HepG2 (cell line): ENCODE measurements around the gene SCNM1. TPM values are rescaled to one million over a fixed set of nuclear protein-coding genes. Genes with fewer than 3 reads are reported as not detected.
A peak's percentile ranks its signal among the peaks of the same experiment; 100 is the strongest.
"Not testable (repeated sequence)": the region's sequence is repeated elsewhere in the genome, so short reads cannot be mapped to it uniquely, and the experiment has no call there.

ENCODE experiments used
- ATAC-seq: fragments of 200-7000 bp; cut with Tn5 transposase; 3 replicates; pipeline ENCODE4 v1.9.1; 2020; ENCODE audit warnings: mild to moderate bottlenecking, moderate library complexity
- BruUV-seq: library from RNA; stranded (reverse); fragments of 400-500 nt; replicated peaks from 2 replicates; lab custom pipeline; 2021; lab: Mats Ljungman, UMichigan
- CTCF ChIA-PET: fragments of 300-600 bp; formaldehyde crosslinking; extraction: SDS; loops from one replicate; lab custom pipeline; 2021; ENCODE audit warnings: low total read pairs, inconsistent platforms, low intra/inter-chr PET ratio; lab: Yijun Ruan, JAX
- POLR2A ChIA-PET: fragments of 350-600 bp; sonication (Branson Sonifier 250); formaldehyde crosslinking; loops from one replicate; lab custom pipeline; 2020; ENCODE audit warnings: antibody characterized with exemption, inconsistent platforms; lab: Yijun Ruan, JAX
- DNase-seq: peaks from one replicate; pipeline ENCODE4 v3.0.0-alpha.2; 2015; ENCODE audit warnings: low spot score
- FAIRE-seq: peaks from 3 replicates; lab custom pipeline; 2011; peaks lifted over from hg19 to GRCh38; lab: Jason Lieb, UNC
- H2AFZ ChIP-seq: one replicate; pipeline ENCODE4 v1.6.1; 2011; ENCODE audit warnings: low read length, inconsistent platforms
- H3K27ac ChIP-seq: fragments of 300-600 bp; 3 replicates; pipeline ENCODE4 v1.8.0; 2011; ENCODE audit warnings: mixed run types, mild to moderate bottlenecking, mixed read lengths, low read length, inconsistent platforms; ENCODE audit not compliant: insufficient read depth; ENCODE audit errors: extremely low read length
- H3K27me3 ChIP-seq, 2 experiments: fragments of 200-600 bp in 1 of 2; 2 replicates in 1 of 2; 3 replicates in 1 of 2; pipeline versions ENCODE4 v1.6.0 to v1.8.0; 2011; ENCODE audit warnings: low read length in 2 of 2, mild to moderate bottlenecking in 2 of 2, moderate library complexity in 2 of 2, inconsistent platforms in 1 of 2; ENCODE audit not compliant: insufficient read depth in 2 of 2, control insufficient read depth in 1 of 2
- H3K36me3 ChIP-seq, 2 experiments: fragments of 200-600 bp in 1 of 2; replicated peaks in 1 of 2; 2 replicates in 1 of 2; 3 replicates in 1 of 2; pipeline versions ENCODE4 v1.5.1 to v1.8.0; 2011; ENCODE audit warnings: low read length in 2 of 2, inconsistent platforms in 1 of 2; ENCODE audit not compliant: insufficient read depth in 2 of 2, control insufficient read depth in 1 of 2
- H3K4me1 ChIP-seq: 2 replicates; pipeline ENCODE4 v1.5.1; 2012; ENCODE audit warnings: low read length, inconsistent platforms; ENCODE audit not compliant: insufficient read depth
- H3K4me2 ChIP-seq: 2 replicates; pipeline ENCODE4 v1.6.0; 2011; ENCODE audit warnings: low read depth, low read length, inconsistent platforms
- H3K4me3 ChIP-seq, 3 experiments: fragments of 200-600 bp in 1 of 3; sonication (generic), shearing (Covaris generic) in 1 of 3; replicated peaks in 1 of 3; 2 replicates each; pipeline ENCODE4 v1.5.1; 2011 to 2016; ENCODE audit warnings: low read length in 3 of 3, inconsistent platforms in 2 of 3, low read depth in 2 of 3, mild to moderate bottlenecking in 2 of 3, control low read depth in 1 of 3, mixed read lengths in 1 of 3; ENCODE audit not compliant: insufficient read depth in 1 of 3
- H3K79me2 ChIP-seq: one replicate; pipeline ENCODE4 v1.6.1; 2011; ENCODE audit warnings: low read length, inconsistent platforms; ENCODE audit not compliant: insufficient read depth
- H3K9ac ChIP-seq: 2 replicates; pipeline ENCODE4 v1.6.0; 2011; ENCODE audit warnings: mild to moderate bottlenecking, low read depth, low read length, inconsistent platforms; ENCODE audit not compliant: insufficient read depth
- H3K9me3 ChIP-seq: 2 replicates; pipeline ENCODE4 v1.5.1; 2012; ENCODE audit warnings: mild to moderate bottlenecking, low read length
- H4K20me1 ChIP-seq: 2 replicates; pipeline ENCODE4 v1.6.0; 2011; ENCODE audit warnings: inconsistent platforms, mild to moderate bottlenecking, low read length, moderate library complexity; ENCODE audit not compliant: insufficient read depth
- CTCF ChIP-seq: sonication (generic); formaldehyde crosslinking; IDR thresholded peaks from 2 replicates; pipeline ENCODE4 v1.5.0; 2020; ENCODE audit warnings: mild to moderate bottlenecking, missing genetic modification reagents, moderate library complexity
- HMGA1 ChIP-seq: sonication (generic); formaldehyde crosslinking; conservative IDR thresholded peaks from 2 replicates; pipeline ENCODE4 v1.4.0; 2020; ENCODE audit warnings: missing genetic modification reagents
- MTF2 ChIP-seq: sonication (generic); formaldehyde crosslinking; IDR thresholded peaks from 2 replicates; pipeline ENCODE4 v1.5.0; 2020; ENCODE audit warnings: missing genetic modification reagents, borderline replicate concordance
- NRL ChIP-seq: sonication (generic); formaldehyde crosslinking; IDR thresholded peaks from 2 replicates; pipeline ENCODE4 v1.5.0; 2020; ENCODE audit warnings: missing genetic modification reagents, mild to moderate bottlenecking, moderate library complexity, borderline replicate concordance
- SRSF4 ChIP-seq: fragments of 200-400 bp; formaldehyde crosslinking; IDR thresholded peaks from one replicate; pipeline ENCODE4 v1.6.1; 2018; ENCODE audit warnings: mild to moderate bottlenecking, low read depth, low read length, moderate library complexity; ENCODE audit not compliant: poor library complexity, severe bottlenecking
- ZFY ChIP-seq: sonication (generic); formaldehyde crosslinking; IDR thresholded peaks from 2 replicates; pipeline ENCODE4 v1.4.0; 2020; ENCODE audit warnings: missing genetic modification reagents
- ZNF441 ChIP-seq: sonication (generic); formaldehyde crosslinking; IDR thresholded peaks from 2 replicates; pipeline ENCODE4 v1.7.0; 2021; ENCODE audit warnings: missing genetic modification reagents, borderline replicate concordance
- WGBS: methylation state at CpG from one replicate; pipeline ENCODE4 v1.1.6; 2017; ENCODE audit warnings: low lambda C conversion rate; 5-methylcytosine and 5-hydroxymethylcytosine counted together
- in situ Hi-C: cut with HindIII; loops from 2 replicates; pipeline ENCODE4 v1.10.0; 2017; ENCODE audit warnings: low pct_unique_long_range_greater_than_20kb; ENCODE audit not compliant: extremely low pct_ligation_motif_present
- intact Hi-C: fragments of 100-400 bp; cut with micrococcal nuclease; formaldehyde crosslinking; loops from one replicate; pipeline ENCODE4 v1.10.0; 2022; ENCODE audit not compliant: unreplicated experiment
- polyA plus RNA-seq, 8 experiments: library from polyadenylated mRNA; depleted of rRNA in 3 of 8; stranded (reverse) in 7 of 8; unstranded in 1 of 8; fragments of >200 nt; fragmentation: Illumina TruSeq in 4 of 8; extraction: Trizol in 4 of 8; gene quantifications; 2 replicates each; pipeline versions ENCODE4 v1.2.1 to v1.2.3, GENCODE V29; 2011 to 2016; ENCODE audit warnings: low read depth in 4 of 8, missing spikeins in 1 of 8, mixed read lengths in 1 of 8; ENCODE audit not compliant: insufficient read depth in 1 of 8
- total RNA-seq, 5 experiments: library from RNA; depleted of rRNA; stranded (reverse); fragments of >200 nt; fragmentation: Illumina TruSeq; extraction: Trizol; gene quantifications; 2 replicates each; pipeline ENCODE4 v1.2.3, GENCODE V29; 2016; ENCODE audit warnings: low read depth in 1 of 5

Gene SCNM1
- total and polyA plus RNA-seq, 2 of the 13 experiments (the other 11 are each of a cell fraction or from before 2014, with no cell fraction given): 16.3 to 31.5 TPM

GRCh38 chr1:151187205-151187604 lies 21.3 kb downstream of the SCNM1 start (continued):
- no peak for TF ChIP-seq MTF2 (CRISPR knock-in tag)

- peak overlapping the region; percentile 93 for H3K4me2 ChIP-seq
- TF ChIP-seq ZFY (CRISPR knock-in tag) (peak; percentile 37; the same call in 1 of the 2 replicates), ZNF441 (CRISPR knock-in tag) (peak; percentile 98)
- WGBS: 7% methylated on average over 8 of the region's 8 CpGs
- H4K20me1 ChIP-seq, BruUV-seq, intact Hi-C loops, H3K27me3 ChIP-seq, CTCF ChIA-PET, in situ Hi-C loops, H2AFZ ChIP-seq, FAIRE-seq, DNase-seq, H3K9me3 ChIP-seq: not testable (repeated sequence)
- H3K4me3 ChIP-seq: peak overlapping the region; percentile 33 to 82 (median 81); a peak in 4 of 6 replicates
- peaks cover 5 to 14% of the 10 kb centered on the region in 2 experiments for H3K36me3 ChIP-seq
- POLR2A ChIA-PET: interaction anchor here (1.0 to 1.5 kb wide), 2 partner anchors 8 to 29 kb away, joined by 3 to 4 read pairs; no protein-coding TSS in a partner anchor
- ATAC-seq: peak; percentile 20; the same call in 2 of the 3 replicates
- peaks cover 15% of the 10 kb centered on the region for H3K79me2 ChIP-seq
- peak overlapping the region; percentile 78 for H3K27ac ChIP-seq
- H3K9ac ChIP-seq: peak overlapping the region; percentile 76
- H3K4me1 ChIP-seq: peaks cover 31% of the 10 kb centered on the region
Observed at GRCh38 chr1:151188667-151189066, 22.7 kb downstream of the SCNM1 start.

- Histone ChIP-seq H3K27ac (peak within 1 kb of the TSS; percentile 78), H3K9me3 (no peaks in the 10 kb centered on the region), H3K36me3 (peaks cover 2 to 7% of the 10 kb centered on the region in 2 experiments), H3K27me3 (no peaks in the 10 kb centered on the region), H4K20me1 (no peaks in the 10 kb centered on the region), H3K9ac (peak within 1 kb of the TSS; percentile 76), H3K79me2 (peaks cover 15% of the 10 kb centered on the region), H3K4me3 (peak within 1 kb of the TSS; percentile 78 to 82 (median 81)), H3K4me1 (peaks cover 42% of the 10 kb centered on the region), H3K4me2 (peak within 1 kb of the TSS; percentile 93), H2AFZ (peak within 1 kb of the TSS; percentile 33)
- ChIA-PET CTCF (no interaction called here), POLR2A (interaction anchor here (0.6 to 1.6 kb wide), 23 partner anchors 9 to 628 kb away, joined by 3 to 25 read pairs (median 5); partner anchors contain the start of genes CGN, LYSMD1, MINDY1 and PI4KB)
- in situ Hi-C loops: no loop called here
- ATAC-seq (peak; percentile 95), DNase-seq (peak; percentile 85), FAIRE-seq (peak; percentile 47)
- intact Hi-C loops: no loop called here
- WGBS: 1% methylated on average over 42 of the region's 42 CpGs
- no TSS peak for BruUV-seq
- TF ChIP-seq HMGA1 (CRISPR knock-in tag): no peak
- 0 out of 2 replicates have a peak, but pooled peaks have one; percentile 77 for TF ChIP-seq NRL
- TF ChIP-seq SRSF4: no peak
- peak; percentile 51 for TF ChIP-seq CTCF (CRISPR knock-in tag)
Observed at GRCh38 chr1:151189637-151190445, 23.9 kb downstream of the SCNM1 start, which contains the start of gene VPS72. Gene VPS72 (minus strand): TSS chr1:151190197. CDS start chr1:151190121, 76 bp downstream.
